Adipose tissue (tissue), 3 donors: ENCODE data around the gene CTBP1. TPM values are rescaled to one million over a fixed set of nuclear protein-coding genes. Genes with fewer than 3 reads are reported as not detected.
"Not testable (repeated sequence)": the region's sequence is repeated elsewhere in the genome, so short reads cannot be mapped to it uniquely, and the experiment has no call there.

ENCODE experiments used
- H3K27ac ChIP-seq: one replicate; pipeline ENCODE4 v1.5.1; 2013; ENCODE audit warnings: low read depth, low read length
- WGBS, 3 donors: extraction: QIAGEN DNeasy Blood & Tissue Kit; methylation state at CpG; one replicate each; pipeline ENCODE4 v1.1.7; 2013; 5-methylcytosine and 5-hydroxymethylcytosine counted together
- polyA plus RNA-seq, 3 donors: library from polyadenylated mRNA; stranded (reverse); fragments of 200-250 nt; gene quantifications; one replicate each; pipeline ENCODE4 v1.2.3, GENCODE V29; 2013
- donor health status: healthy with polysubstance abuse.
- donor health status: Bipolar disorder and iron deficiency.
- donor health status: healthy.

The CTBP1 gene
- polyA plus RNA-seq = 100 to 1,000 TPM; 102 to 144 (median 109) TPM

DNA sequence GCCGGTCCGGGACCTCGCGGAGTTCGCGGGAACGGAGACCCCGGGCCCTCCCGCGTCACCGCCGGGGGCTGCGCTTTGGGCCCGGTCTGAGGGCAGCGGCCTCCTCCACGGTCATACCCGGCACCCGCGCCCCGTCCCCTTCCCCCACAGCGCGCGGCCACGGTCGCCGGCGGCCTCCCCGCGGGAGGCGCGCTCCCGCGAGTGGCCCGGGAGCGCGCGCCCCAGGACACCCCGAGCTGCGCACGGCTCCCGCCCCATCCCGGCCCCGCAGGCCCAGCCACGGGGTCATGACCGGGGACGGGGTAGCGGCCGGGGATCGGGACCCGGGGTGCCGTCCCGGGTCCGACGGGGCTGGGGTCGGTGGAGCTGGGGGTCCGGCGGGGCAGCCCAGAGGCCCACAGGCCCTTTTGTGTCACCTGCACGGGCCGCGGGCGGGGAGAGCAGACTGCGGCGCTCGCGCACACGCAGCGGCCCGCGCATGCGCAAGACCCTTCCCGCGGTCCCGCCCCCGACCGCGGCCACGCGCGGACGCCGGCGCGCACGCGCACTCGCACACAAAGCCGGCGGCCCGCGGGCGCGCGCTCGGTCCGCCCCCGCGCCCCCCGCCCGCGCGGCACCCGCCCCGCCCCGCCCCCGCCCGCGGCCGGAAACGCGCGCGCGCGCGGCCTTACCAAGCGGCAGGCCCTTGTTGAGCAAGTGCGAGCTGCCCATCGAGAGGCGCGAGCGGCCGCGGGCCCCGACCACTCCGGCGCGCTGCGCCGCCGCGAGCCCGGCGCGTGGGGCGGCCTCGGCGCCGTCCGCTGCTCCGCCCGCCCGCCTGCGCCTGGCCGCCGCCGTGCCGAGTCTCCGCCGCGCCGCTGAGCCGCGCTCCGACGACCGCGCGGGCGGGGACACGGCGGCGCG is at the start of gene CTBP1:
Gene CTBP1 (minus strand): TSS at position 886 of the 903 bp plus-strand sequence. CDS start 7,799 bp downstream, outside the sequence.
- H3K27ac ChIP-seq = peak within 1 kb of the TSS; percentile 96
- 0 to 1% (median 1%) methylated on average over 66 to 156 of the region's 163 CpGs for WGBS, 3 donors

DNA sequence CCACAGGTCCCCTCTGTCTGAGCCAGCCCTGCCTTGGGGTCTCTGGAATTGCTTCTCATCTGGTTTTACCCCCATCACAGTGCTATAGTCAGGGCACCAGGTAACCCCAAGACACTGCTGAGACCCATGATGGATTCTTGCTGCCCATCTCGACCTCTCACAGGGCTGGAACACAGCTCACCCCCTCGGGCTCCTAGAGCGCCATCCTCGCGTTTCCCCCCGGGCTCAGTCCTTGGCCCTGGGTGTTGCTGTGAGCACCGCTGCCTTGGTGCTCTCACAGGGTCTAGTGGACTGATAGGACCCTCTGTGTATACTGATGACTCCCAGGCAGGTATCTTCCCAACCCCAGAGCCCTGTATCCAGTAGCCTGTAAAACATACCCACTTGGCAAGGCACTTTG is 49.5 kb upstream of the CTBP1 start:
- H3K27ac ChIP-seq = no peak overlapping the region
- 93 to 97% (median 96%) methylated on average over 7 of the region's 7 CpGs for WGBS, 3 donors

DNA sequence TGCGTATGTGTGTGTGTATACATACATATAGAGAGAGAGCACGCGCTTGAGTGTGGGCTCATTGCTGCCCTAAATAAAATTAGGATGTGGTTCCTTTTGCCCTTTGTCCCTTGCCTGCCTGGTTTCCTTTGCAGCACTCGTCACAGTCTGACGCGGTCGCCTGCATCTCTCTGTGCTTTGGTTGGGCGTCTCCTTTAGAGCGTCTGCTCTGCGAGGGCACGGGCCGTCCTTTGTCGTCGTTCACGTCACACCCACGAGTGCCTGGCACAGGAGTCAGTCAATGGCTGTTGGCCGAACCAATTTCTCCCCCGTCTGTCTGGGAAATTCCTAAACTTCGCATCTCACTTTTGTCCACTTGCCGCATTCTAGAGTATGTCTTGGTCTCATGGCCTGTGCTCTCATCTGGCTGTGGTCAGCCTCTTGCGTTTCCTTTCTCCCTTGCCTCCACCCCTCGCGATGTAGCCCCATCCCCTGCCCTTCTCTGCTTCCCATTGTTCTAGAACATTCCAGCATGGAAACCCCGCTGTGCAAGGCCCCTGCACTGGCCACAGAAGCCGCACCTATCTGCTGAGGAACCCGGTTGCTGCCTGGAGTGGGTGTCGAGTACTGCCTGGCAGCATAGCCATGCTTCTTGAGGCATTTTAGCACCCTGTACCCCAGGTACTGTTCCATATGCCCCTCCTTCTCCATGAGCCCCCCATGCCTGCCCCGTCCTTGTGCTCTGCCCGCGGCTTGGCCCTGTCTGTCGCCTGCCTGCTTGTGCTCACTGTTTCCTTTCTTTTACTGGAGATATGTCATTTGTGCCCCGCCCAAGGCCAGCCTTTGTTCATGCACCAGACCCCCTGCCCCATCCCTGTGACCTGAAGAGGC is 48.8 kb upstream of the CTBP1 start:
- no peak overlapping the region for H3K27ac ChIP-seq
- WGBS, 3 donors = 90 to 93% (median 92%) methylated on average over 31 to 32 of the region's 32 CpGs

DNA sequence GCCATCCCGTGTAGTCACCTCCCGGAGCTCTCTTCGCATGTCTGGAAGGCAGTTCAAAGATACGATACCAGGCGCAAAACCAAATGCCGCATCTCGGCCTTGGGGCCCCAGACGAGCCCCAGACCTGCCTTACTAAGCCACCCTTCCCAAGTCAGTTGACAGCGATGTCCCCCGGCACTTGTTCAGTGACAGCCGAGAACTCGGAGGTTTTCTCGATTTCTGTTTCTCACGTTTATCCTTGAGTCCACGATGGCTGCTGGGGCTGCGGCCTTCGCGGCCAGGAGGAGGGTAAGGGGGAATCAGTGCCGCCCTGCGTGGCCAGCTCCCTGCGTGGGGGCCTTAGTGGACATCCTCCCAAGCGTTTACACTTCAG is 48.1 kb upstream of the CTBP1 start:
- H3K27ac ChIP-seq = no peak overlapping the region
- WGBS, 3 donors = 89 to 91% (median 90%) methylated on average over 22 of the region's 22 CpGs

DNA sequence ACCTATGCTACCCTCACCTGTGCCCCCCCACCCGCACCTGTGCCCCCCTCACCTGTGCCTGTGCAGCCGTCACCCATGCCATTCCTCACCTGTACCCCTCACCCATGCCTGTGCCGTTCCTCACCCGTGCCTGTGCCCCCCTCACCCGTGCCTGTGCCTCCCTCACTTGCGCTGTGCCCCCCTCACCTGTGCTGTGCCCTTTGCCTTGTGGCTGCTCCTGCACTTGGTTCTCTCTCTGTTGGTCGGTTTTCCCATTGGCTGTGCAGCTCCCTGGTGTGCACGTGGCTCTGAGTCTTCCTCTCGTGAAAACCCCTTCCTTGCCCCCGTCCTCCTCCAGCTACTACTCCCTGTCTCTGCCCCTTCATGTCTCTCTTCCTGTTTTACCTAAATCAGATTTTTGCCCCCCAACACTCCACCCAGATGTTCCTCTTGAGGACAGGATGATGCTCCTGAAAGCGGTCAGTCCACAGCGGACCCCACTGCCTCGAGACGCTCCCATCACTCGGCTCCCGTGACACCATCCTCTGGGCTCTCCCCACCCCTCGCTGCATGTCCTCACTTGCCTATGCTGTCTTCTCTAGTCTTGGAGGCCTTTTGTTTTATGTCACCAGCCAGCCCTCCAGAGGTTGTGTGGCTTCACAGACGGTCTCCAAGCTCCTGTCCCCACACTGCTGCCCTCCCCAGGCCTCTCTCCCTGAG is 47.5 kb upstream of the CTBP1 start:
- 89 to 91% (median 90%) methylated on average over 18 of the region's 18 CpGs for WGBS, 3 donors
- no peak overlapping the region for H3K27ac ChIP-seq

DNA sequence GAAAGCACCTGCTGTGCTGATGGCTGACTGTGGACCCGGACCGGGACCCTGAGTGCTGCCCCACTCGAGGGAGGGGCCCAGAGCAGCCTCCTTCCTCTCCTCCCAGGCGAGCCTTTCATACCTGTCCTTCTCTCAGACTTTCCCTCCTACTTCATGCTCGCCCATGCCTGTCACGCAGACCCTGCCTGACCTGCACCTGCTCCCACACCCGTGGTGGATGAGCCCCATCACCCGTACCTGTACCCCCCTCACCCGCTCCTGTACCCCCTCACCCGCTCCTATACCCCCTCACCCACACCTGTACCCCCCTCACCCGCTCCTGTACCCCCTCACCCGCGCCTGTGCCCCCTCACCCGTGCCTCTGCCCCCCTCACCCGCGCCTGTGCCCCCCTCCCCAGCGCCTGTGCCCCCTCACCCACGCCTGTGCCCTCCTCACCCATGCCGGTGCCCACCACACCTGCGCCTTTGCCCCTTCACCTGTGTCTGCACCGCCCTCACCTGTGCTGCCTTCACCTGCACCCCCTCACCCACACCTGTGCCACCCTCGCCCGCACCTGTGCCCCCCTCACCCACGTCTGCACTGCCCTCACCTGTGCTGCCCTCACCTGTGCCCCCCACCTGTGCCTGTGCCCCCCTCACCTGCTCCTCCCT is 46.6 kb upstream of the CTBP1 start:
- no peak overlapping the region for H3K27ac ChIP-seq
- 79 to 88% (median 81%) methylated on average over 20 to 24 of the region's 24 CpGs for WGBS, 3 donors

DNA sequence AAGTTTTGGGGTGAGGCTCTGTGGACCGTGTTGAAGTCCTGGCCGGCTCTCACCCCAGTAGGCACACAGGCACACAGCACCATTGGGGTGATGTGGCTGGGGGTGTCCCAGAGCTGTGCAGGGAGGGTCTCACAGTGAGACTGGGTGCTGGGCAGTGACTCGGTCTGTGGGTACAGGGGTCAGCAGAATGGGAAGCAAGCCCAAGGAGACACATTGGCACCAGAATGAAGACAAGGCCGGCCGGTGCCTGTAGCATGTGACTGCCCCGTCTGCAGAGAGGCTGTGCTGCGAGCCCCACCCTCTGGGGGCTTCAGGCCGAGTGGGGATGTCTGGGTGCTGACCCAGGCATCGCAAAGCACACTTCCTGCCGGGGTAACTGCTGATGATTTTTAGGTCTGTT is 46.0 kb upstream of the CTBP1 start:
- H3K27ac ChIP-seq = no peak overlapping the region
- 39 to 48% (median 42%) methylated on average over 10 of the region's 10 CpGs for WGBS, 3 donors

DNA sequence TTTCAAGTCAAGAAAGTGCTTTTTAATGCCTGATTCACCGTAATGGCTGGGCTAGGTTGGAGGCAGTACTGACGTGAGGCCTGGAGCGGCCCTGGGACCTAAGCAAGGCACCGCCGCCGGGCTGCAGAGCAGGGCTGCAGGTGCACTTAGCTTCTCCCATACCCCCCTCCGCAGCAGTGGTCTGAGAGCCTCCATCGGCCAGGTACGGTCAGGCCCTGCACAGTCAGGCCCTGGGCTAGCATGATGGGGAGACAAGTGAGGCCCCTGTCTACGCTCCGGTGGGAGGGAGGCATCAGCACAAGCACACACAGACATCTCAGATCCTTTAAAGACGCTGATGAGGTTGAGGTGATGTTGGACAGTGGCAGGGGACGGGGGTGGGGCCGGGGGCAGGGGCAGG is 45.5 kb upstream of the CTBP1 start:
- WGBS, 3 donors = 78 to 86% (median 83%) methylated on average over 13 to 14 of the region's 14 CpGs
- H3K27ac ChIP-seq = no peak overlapping the region

DNA sequence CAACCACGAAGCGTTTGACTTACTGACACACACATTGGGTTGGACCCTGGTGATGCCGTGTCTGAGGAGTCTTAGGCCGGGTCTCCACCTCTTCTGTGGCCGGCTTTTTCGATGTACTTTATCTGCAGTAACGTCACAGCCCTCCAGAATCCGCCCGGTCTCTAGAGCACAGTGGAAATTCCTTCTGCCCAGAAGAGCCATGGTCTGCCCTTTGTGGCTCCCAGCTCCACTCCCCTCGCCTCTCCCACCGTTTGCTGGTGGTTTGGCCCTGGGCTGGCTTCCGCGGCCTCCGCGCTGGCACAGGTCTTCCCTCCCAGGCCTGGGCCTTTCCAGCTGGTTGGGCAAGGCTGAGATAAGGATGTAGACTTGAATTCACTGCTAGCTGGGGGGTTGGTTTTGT is 45.1 kb upstream of the CTBP1 start:
- 53 to 70% (median 61%) methylated on average over 15 of the region's 15 CpGs for WGBS, 3 donors
- no peak overlapping the region for H3K27ac ChIP-seq

DNA sequence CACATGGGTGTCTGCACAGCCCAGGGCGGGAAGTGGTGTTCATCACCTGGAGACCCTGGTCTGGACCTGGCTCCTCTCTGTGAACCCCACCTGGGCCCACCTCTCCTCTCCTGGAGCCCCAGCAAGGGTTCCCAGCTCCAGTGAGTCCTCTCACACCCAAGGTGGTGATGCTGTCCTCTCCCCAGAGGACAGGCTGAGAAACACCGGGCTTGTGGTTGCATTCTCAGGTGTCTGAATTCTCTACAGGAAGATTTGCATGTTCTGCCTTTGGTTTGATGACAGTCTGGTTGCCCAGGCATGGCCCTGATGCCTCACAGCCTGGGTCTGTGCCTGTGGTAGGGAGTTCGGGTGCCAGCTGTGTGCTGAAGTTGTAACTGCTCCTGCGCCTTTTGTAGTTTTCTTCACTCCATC is 44.6 kb upstream of the CTBP1 start:
- 75 to 89% (median 89%) methylated on average over 4 of the region's 4 CpGs for WGBS, 3 donors
- no peak overlapping the region for H3K27ac ChIP-seq

DNA sequence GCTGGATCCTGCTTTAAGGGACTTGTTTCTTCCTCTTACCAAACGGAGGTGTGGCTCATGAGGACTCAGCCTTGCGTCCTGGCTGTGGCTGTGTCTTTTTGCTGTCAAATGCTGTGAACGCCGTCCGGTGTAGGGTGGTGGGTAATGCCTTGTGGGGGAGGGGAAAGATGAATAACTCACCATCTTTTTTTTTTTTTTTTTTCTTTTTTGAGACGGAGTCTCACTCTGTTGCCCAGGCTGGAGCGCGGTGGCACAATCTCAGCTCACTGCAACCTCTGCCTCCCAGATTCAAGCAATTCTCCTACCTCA is 43.7 kb upstream of the CTBP1 start:
- H3K27ac ChIP-seq = not testable (repeated sequence)
- 81 to 90% (median 85%) methylated on average over 7 to 8 of the region's 8 CpGs for WGBS, 3 donors

DNA sequence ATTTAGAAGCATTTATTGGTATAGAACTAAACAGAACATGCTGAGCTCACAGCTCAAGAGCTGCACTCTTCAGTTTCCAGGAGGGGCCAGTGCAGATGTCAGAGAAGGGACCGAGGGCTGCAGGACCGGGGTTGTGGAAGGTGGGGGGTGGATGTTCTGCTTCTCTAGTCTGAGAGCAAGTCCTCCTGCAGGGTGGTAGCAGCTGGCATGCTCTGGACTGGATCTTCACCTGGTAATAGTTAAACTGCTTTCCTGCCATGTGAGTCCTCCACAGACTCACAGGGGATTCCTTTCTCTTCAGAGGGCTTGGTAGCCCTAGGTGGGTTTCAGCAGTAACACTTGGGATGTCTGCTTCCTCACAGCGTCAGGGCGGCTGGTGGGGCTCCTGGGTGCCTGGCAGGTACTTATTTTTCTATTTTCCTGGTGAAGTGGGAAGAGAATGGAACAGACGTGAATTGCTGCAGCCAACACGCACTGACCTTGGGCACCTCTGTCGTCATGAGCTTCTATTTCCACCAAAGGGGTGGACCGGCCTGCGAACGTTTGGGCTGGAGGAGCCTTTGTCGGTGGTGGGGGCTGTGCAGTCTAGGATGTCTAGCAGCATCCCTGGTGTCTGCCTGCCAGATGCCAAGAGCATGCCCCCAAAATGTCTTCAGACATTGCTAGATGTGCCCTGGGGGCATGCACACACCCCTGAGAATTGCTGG is 43.2 kb upstream of the CTBP1 start:
- no peak overlapping the region for H3K27ac ChIP-seq
- 46 to 69% (median 66%) methylated on average over 11 of the region's 11 CpGs for WGBS, 3 donors

DNA sequence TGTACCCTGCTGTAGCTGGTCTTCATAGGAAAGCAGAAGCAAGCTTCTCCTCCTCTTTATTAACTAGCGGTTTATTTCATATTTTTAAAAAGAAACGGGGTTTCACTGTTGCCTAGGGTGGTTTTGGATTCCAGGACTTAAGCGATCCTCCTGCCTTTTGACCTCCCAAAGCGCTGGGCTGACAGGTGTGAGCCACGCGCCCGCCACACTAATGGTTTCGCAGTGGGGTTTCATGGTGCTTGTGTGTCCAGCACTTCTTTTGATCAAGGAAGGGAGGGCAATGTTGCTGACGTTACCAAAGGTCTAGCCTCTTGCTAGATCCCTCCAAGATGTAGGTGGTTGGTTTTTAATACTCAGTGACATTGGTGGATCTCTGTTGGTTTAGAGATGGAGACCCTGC is 42.2 kb upstream of the CTBP1 start:
- H3K27ac ChIP-seq = no peak overlapping the region
- WGBS, 3 donors = 33 to 67% (median 64%) methylated on average over 9 of the region's 9 CpGs

DNA sequence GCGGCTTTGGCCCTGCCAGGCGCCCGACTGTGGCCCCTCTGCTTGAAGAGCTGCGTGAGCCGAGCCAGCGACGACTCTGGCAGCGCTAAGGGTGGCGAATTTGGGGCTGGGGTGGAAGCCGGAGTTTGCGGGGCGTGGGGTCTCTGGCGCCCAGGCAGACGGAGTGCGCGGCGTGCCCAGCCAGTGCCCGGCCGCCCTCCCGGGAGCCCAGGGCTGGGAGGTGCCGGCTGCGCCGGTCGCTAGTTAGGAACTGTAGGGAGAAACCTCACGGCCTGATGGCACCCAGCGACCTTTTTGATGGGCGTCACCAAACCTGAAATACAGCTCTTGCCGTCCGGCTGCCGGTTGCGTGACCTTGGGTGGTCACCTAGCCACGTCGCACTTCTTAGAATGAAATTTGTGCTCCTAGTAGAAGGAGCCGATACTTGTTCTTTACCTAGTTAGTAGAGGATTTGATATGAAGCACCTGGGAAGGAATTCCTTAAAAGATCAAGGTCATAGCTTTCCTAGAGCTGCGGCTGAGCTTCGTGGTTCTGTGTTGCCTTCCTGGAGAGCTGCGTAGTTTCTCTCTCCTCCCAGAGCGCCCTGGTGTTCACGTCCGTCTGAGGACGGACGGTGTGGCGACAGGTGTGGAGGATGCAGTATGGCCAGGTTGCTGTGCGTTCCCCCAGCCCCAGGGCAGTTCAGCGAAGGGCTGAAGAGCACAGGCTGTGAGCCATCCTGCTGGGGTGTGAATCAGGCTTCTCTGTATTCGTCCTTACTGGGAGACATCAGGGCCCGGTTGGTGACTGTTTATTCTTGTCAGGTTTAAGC is 41.4 kb upstream of the CTBP1 start:
- WGBS, 3 donors = 1% methylated on average over 45 to 47 of the region's 47 CpGs
- H3K27ac ChIP-seq = no peak overlapping the region

DNA sequence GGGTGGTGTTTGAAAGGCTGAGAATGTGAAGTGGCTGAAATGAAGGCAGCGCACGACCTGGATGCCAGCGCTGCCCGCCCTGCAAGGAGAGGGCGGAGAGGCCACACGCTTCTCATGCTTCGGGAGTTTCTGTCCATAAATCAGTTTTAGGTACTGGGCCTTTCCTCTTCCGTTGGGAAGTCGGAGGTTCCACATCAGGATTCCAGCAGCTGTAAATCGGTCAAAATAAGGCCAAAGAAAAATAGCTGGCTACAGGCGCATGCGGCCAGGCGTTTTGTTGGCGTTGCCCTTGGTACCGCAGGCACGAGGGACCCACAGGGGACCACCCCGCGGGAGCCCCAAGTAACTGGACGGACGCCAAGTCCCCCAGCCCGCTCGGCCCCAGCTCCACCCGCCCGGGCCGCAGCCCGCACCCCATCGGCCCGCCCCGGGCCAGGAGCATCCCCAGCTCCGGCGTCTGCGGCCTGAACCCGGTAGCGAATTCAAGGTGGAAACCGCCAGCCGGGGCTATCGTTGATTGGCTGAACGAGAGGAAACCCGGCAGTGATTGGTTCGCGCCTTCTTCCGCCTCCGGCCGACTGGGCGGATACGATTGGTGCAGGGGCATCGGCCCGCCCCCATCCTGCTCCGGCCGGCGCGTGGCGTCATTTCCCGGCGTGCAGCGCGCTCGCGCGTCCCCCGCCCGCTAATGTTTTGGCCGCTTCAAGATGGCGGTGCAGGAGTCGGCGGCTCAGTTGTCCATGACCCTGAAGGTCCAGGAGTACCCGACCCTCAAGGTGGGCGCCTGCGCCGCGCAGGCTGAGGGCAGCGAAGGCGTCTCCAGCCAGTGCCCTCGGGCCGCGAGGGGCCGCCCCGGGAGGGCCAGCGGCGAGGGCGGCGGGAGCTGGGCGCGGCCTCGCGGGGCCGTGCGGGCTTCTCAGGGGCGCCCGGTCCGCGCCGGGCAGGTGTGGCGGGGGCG is 40.6 kb upstream of the CTBP1 start, which contains the start of gene MAEA:
Gene MAEA (plus strand): TSS at position 685 of the 958 bp plus-strand sequence. CDS start 23 bp downstream, at position 708.
- WGBS, 3 donors = 1% methylated on average over 92 to 95 of the region's 95 CpGs
- H3K27ac ChIP-seq = peak within 1 kb of the TSS; percentile 34

DNA sequence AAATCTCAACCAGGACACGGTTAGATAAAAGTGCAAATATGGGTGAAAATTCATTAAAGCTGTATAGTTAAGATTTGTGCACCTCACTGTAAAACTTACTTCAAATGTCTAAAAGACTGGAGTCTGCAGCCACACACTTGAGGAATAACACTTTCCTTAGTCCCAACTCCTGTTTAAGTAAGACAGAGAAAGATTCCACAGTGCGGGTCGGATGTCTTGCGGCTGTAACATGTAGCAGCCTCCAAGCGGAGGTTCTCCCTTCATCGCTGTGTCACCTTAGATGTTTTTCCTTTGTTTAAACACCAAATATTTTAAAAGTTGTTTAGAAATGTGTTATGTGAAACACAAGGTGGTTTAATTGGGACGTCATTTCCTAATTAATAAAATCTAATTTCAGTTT is 39.9 kb upstream of the CTBP1 start:
- H3K27ac ChIP-seq = no peak overlapping the region
- 56 to 66% (median 56%) methylated on average over 7 of the region's 7 CpGs for WGBS, 3 donors
